GM19351 (cell line): ENCODE results near the gene HIPK2.
A peak's percentile ranks its signal among the peaks of the same experiment; 100 is the strongest.

ENCODE experiments used
- ATAC-seq: cut with Tn5 transposase; IDR thresholded peaks from one replicate; pipeline ENCODE4 v1.9.1; 2021; ENCODE audit warnings: mild to moderate bottlenecking, moderate library complexity; ENCODE audit not compliant: unreplicated experiment

The HIPK2 gene

DNA sequence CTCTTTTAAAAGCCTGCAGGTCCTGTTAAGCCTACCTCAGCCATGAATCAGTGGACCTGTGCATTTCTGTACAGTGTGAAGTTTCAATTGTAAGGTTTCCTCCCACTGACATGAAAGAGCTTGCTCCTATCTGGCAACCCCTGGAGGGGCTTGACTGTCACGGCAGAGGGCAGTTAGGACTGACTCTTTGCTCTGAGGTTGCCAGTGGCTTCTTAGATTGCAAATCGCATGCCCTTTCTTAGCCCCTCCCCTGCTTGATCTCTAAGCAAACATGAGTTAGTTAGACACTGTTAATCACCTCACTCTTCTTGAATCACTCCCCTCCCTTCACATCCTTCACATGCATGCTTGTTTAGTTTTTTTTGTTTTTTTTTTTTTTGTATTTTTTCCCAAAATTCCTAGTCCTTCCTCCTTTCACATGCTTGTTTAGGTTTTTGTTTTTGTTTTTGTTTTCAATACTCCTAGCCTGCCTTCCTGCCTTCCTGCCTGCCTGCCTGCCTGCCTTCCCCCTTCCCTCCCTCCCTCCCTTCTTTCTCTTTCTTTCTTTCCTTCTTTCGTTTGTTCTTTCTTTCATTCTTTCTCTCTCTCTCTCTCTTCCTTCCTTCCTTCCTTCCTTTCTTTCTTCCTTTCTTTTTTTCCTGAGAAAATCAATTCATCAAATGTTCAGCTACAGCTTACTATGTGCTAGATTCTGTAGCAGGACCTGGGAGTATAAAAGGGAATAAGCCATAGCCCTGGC is 6.0 kb upstream of the HIPK2 start:
- ATAC-seq = no peak

DNA sequence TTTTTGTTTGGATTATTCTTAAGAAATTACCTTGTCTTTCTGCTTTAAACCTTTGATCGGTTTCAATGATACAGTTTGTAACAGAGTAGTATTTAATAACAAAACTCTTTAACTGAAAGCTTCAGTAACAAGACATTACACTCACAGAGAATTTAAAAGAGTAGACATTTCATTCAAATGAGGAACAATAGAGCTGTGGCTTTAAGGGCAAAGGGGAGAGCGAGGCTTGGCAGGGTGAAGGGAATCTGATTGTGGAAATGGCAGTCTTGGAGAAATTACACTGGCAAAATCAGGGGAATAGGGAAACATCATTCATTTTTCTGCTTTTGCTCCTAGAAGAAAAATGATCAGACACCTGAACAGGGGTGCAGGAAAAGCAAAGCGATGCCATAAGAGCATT is 5.1 kb upstream of the HIPK2 start:
- no peak for ATAC-seq

DNA sequence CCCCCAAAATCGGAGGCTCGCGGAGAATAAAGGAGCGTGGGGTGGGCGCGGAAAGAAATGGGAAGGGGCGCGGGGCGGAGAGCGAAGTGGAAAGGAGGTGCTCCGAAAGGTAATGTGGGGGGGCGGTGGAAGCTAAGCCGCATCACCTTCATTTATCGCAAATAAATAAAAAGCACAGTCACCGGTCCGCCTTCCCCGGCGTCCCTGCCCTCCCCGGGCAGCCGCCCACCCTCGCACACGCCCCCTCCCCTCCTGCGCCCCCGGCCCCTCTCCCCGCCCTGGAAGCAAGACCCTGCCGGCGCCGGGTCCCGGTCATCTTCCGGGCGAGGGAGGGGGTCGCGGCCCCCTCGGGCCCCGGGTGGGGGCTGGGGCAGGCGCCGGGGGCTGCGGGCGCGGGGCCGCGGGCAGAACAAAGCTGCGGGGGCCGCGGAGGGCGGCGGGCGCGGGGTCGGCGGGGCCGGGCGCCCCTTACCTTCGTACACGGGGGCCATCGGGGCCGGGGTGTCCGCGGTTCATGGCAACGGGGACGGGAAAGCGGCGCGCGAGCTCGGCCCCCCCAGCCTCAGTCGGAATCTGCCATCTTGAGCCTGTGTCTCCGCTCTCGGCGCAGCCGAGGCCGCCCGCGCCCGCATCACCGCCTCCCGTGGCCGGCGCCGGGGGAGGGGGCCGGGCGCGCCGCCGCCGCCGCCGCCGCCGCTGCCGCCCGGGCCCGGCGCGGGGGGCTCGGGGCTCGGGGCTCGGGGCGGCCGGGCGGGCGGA is 486 bp downstream of the HIPK2 start:
- peak; percentile 15 for ATAC-seq

DNA sequence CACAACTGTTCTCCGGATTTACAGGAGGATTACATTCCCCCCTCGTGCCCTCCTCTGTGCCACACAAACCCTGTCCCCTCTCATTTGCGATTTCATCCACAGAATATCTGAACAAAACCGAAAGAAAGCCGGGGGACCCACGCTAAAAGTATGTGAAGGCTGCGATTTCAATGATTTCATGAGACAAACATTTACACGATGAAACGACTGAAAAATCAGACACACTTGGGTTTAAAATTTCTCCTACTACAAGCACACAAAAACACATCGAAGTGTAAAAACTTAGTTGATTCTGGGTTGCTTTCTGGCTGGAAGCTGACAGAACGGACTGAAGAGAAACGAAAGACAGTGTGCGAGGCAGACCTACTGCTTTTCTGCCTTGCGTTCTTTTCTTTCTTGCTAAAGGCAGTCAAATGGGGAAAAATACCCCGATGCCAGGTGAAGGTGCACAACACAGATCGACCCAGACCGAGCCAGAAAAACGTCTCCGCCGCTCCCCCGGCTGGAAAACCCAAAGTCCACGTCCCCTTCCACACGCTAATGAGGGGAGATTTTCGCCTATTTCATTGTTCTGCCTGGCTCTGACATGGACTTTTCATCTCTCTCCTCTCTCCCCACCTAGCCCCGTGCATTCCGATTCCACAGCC is 1.2 kb downstream of the HIPK2 start:
- no peak for ATAC-seq

DNA sequence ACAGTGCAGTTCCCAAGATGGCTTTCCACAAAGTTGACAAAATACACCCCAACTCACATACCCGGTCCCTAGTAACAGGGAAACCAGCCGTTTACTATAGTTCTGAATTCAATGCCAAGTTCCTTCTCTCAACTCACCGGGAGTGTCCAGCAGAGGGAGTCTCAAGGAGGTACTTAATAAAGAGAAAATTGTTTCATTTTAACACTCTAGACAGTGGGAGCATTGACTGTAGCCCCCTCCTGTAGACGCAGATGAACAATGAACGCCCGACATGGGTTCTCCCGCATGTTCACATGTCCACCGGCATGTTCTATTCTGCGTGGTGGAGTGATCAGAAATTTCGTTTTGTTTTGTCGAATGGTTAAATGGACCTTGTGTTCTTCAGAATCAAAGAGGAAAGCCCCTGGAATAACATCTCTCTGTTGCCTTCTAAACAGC is 1.9 kb downstream of the HIPK2 start:
- ATAC-seq = peak; percentile 31

DNA sequence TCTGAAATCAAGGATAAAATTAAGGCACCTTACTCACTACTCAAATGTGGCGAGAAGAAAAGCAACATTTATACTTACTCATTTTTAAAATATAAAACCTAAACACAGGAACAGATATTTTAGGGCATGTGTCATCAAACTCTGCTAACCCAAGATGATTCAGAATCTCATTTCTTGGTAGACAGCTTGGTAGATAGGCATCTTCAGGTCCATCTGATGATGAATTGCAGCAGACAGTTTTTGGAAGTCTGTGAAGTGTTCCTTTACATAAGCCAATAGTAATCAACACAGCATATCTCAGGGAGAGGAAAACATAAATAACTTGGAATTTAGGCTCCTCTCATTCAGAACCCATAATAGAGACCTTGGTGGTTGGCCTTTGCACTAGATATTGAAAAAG is 3.4 kb downstream of the HIPK2 start:
- no peak for ATAC-seq

DNA sequence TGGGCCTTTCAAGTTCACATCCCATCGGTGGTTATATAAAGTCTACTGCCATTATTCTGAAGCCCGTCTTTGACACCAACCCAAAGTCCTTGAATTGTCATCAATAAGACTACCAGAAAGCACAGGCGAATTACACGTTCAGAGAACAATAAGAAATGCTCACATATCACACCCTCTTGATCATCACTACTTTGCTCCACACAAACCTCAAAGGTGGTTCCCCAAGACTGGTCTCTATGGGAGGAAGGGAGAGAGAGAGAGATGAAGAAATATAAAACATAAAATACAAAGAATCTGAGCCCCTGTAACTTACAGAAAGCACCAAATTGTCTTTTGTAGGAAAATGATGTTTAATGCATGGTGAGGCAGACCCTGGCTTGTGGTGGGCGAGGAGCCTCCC is 4.4 kb downstream of the HIPK2 start:
- no peak for ATAC-seq

DNA sequence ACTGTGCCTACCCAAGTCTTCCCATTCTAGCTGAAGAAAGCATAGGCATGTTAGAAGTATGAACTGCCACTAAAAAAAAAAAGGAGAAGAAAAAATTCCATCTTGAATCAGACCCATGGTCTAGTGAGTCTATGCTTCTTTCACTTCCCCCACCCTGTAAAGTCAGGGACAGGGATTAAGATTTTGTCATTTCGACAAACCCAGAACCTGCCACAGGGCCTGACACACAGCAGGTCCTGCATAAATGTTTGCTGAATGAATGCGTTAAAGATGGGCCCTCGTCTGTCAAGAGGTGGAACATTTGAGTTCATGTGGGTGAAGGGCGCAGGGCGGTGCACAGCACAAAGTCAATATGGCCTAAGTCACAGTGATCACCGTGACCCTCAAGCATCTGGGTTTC is 4.9 kb downstream of the HIPK2 start:
- ATAC-seq = no peak

DNA sequence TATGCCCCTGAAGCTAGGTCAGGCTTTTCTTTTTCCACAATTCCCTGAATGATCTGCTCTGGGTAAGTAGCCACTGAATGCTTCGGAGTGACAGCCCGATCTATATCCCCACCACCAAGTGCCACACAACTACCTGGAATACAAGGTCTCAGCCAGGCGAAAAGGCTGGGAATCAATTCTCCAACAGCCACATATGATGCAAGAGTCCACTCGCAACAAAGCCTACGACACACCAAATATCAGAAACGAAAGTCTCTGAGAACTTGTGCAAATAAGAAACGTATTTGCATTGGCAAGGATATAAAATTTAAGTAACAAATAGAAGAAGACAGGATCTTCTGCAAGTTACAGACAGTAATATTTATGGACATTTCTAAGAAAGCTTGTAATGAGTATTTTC is 5.7 kb downstream of the HIPK2 start:
- ATAC-seq = no peak

DNA sequence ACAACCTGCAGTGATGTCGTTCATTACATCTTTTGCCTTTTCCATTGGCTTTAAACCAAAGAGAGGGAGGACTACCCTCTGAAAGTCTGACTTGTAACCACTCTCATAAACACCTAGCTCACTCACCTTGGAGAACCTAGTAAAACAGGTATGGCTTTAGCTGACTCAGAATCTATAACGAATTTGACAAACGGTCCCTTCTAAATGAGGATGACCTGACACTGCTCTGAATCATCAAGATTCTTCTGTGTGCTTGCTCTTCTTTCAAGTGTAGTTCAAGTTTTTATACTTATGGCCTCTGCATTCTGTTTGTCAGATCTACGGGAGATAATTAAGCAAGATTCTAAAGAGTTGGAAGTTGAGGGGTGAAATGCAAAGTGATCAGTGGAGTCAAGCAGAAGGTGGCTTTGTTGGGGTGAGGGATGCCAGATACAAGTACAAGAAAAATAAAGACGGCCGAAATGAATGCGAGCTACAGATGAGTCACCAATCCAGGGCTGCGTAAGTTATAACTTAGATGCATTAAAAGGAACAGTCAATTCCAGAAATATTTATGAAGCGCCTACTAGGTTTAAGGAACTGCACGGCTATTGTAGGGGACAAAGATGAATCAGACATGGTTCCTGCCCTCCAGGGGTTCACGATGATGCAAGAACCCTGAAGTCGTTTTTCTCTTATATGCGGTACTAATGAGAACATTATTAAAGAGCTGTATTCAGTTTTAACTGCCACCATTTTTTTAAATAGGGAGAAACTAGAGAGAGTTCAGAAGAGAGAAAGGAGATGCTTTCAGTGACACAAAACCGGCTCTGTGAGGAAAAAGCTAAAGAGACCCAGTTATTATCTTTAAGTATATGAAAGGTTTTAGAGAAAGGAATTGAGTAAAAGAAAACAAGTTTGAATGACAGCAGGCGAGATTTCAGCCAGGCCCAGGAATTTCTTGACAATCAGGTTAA is 6.5 kb downstream of the HIPK2 start:
- ATAC-seq = no peak

DNA sequence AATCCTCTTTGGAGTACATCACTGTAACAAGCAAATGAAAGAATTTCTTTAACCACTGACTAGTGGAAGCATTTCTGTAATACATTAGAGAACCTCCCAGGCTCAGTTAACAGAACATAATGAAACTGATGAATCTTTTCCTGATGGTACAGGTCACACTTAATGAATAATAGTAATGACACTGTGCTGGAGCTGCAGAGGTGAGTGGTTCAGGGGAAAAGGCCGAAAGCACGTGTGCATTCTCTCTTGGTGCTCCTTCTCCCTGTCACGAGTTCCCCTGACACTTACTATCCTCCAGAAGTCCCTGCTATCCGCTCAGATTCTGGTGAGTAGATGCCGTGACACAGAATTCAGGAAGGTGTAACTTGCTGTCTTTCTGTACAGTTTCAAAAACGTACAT is 8.0 kb downstream of the HIPK2 start:
- no peak for ATAC-seq

DNA sequence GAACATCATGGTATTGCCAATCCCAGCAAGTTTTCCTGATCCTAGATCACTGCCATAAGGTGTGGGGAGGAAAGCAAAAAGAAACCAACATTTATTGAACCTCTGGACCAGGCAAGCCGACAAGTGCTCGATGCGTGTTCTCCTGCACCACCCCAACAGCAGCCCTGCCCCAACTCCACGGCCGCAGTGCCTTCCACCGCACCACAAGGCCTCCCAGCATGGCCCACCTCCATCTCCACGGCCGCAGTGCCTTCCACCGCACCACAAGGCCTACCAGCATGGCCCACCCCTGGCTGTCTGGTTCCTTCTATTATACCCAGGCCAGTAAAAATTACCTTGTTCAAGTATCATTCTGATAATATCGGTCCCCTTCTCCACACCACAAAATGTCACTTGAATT is 8.7 kb downstream of the HIPK2 start:
- no peak for ATAC-seq

DNA sequence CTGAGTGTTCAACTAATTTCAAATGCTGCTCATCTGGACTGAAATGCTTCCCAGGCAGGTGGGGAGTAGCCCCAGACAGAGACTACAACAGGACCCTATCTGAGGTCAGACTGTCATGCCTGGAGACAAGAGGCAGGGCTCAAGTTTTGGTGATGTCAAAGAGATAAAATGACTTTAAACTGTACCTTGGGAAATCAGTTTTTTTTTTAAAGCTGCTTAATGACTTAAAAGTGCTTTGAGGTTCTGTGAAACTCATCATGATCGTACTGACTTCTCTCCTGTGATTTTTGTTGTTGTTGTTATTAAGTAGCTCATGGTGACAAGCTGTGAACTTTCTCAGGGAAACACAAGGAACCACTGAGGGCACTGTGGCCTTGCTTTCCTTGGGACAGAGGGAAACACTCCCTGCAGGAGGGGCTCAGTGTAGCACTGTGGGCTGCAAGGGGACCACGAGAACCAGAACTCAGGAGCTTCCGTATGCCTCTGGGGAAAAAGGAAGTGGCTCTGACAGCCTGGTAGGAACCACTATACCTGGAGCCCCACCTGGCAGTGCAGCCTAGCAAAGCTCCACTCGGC is 9.5 kb downstream of the HIPK2 start:
- no peak for ATAC-seq

DNA sequence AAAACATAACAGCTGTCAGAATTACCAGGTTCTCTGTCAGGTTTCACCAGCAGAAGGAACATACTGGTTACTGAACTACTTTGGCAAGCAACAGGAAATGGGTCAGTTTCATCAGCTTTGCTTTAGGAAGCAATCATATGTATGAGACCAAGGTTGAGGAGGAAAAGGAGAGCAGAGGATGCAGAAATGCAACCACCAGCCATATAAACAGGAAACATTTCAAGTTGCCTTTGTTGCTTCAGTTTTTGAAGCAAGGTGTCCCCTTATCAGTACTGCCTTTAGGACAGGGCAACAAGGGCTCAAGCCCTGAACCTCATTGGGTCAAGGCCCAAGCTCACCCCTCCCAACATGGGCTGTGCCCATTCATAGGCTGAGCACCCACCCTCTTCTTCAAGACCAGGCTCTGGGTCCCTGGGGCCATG is 10.2 kb downstream of the HIPK2 start:
- peak; percentile 90 for ATAC-seq

DNA sequence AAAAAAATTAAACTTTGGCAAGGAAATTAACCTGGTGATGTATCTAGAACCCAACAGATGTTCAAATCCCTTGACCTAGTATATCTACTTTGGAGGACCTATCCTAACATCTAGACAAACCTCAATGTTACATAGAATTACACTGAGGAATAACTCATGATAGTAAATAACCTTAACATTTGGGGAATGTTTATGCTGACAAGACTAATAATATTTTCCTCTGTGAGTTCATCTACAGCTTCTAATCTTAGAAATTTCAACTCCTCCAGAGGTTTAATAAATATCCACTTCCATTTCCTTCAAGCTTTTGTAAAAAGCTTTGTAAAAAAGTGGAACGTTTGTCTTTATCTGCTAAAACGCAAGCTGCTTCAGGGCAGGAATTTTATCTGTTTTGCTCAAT is 12.7 kb downstream of the HIPK2 start:
- no peak for ATAC-seq

DNA sequence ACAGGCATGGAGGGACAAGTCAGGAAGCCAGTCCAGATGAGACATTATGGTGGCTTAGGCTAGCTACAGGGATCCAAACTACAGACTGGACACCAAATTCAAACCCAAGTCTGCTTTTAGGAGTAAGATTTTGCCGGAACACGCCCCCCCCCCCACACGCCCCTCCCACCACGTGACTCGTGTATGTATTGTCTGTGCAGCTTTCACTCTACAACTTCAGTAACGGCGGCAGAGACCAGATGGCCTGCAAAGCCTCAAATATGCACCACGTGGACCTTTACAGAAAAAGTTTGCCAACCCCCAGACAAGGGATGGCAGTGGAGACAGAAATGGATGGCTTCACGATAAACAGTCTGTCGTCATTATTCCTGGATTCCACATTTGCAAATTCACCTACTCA is 14.5 kb downstream of the HIPK2 start:
- no peak for ATAC-seq

DNA sequence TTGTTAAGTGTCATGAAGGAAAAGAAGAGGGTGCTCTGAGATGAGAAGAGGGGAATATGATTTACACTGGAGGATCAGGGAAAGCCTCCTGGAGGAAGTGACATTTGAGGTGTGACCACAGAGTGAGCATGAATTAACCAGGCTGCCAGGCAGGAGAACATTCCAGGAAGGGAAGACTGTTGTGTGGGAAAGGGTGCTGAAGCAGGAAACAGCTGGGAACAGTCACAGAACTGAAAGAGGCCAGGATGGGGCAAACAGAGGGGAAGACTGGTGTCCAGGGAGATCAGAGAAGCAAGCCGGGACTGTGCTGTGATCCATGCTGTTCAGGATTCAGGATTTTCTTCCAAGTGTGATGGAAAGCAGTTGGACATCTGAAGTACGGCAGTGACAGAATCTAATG is 14.9 kb downstream of the HIPK2 start:
- no peak for ATAC-seq

DNA sequence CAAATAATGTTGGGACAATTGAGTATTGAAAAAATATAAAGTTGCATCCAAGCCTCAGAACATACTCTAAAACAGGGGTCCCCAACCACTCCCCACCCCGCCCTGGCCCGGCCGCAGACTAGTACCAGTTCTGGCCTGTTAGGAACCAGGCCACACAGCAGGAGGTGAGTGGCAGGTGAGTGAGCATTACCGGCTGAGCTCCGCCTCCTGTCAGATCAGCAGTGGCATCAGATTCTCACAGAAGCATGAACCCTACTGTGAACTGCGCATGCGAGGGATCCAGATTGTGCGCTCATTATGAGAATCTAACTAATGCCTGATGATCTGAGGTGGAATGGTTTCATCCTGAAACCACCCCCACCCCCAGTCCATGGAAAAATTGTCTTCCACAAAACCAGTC is 19.4 kb downstream of the HIPK2 start:
- ATAC-seq = no peak

DNA sequence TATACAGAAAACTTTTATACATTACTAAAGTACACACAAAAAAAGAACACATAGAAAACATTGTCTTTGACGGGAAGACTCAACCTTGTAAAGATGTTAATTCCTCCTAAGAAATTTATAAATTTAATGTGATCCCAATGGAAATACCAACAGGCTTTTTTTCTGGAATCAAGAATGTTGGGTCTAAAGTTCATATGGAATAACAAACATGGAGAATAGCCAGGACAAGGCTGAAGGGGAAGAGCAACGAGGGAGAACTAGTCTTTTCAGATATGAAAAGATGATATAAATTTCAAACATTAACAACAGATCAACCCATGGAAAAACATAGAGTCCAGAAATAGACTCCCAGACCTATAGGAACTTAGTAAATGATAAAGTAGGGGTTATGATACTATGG is 19.8 kb downstream of the HIPK2 start:
- ATAC-seq = no peak

DNA sequence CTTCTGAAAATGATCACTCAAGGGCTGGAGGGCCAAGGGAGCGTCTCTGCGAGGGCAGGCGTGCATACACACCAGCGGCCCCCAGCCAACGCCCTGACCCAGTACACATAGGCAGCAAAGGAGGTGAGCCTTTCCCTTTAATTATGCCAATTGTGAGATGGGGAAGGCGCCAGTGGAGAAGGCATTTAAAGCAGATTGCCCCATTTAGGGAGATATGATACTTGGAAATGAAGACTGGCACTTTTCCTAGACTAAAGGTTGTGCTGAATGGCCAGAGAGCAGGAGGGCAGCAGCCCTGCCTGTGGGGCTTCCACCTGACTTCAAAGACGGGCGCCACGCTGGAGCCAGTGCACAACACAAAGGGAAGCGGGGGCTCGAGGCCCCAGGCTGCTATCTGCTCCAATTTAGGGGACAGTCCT is 24.1 kb downstream of the HIPK2 start:
- ATAC-seq = no peak
